Measurements from ENCODE around the gene TM2D3. TPM values are rescaled to one million over a fixed set of nuclear protein-coding genes. Genes with fewer than 3 reads are reported as not detected.

The TM2D3 gene
- total RNA-seq, 1 donor from 2014 or later = 51.2 TPM

- H3K27ac Mint-ChIP-seq = no peak overlapping the region
- no peak for TF ChIP-seq CTCF (IDR thresholded peaks at IDR 0.05; ENCODE audit: unreplicated experiment)
These were observed 10.3 kb downstream of the TM2D3 start for GRCh38 chr15:101641894-101642293.

GRCh38 chr15:101641129-101641764 lies 10.9 kb downstream of the TM2D3 start:
- peak; percentile 48 to 80 for DNase-seq (ENCODE audit: low spot score in 2 of 2, unreplicated experiment in 2 of 2)
- Mint-ChIP-seq H3K9me3 (no peaks in the 10 kb centered on the region), H3K27ac (no peak overlapping the region), H3K36me3 (peaks cover 39% of the 10 kb centered on the region), H3K4me3 (no peak overlapping the region), H3K4me1 (no peaks in the 10 kb centered on the region), H3K27me3 (ENCODE audit: low read depth) (no peaks in the 10 kb centered on the region)
- TF ChIP-seq CTCF (IDR thresholded peaks at IDR 0.05; ENCODE audit: unreplicated experiment) = peak; percentile 96

More at GRCh38 chr15:101641894-101642293, 10.3 kb downstream of the TM2D3 start:
- DNase-seq (ENCODE audit: low spot score in 2 of 2, unreplicated experiment in 2 of 2) = no peak
- H3K36me3 Mint-ChIP-seq = peaks cover 39% of the 10 kb centered on the region
- no peak overlapping the region for H3K4me3 Mint-ChIP-seq
- H3K9me3 Mint-ChIP-seq = no peaks in the 10 kb centered on the region
- no peaks in the 10 kb centered on the region for H3K4me1 Mint-ChIP-seq
- no peaks in the 10 kb centered on the region for H3K27me3 Mint-ChIP-seq (ENCODE audit: low read depth)

- no peak for DNase-seq (ENCODE audit: low spot score in 2 of 2, unreplicated experiment in 2 of 2)
- no peaks in the 10 kb centered on the region for H3K4me1 Mint-ChIP-seq
- no peaks in the 10 kb centered on the region for H3K9me3 Mint-ChIP-seq
- TF ChIP-seq CTCF (IDR thresholded peaks at IDR 0.05; ENCODE audit: unreplicated experiment) = no peak
- peaks cover 27% of the 10 kb centered on the region for H3K36me3 Mint-ChIP-seq
- H3K4me3 Mint-ChIP-seq = no peak overlapping the region
- no peak overlapping the region for H3K27ac Mint-ChIP-seq
- H3K27me3 Mint-ChIP-seq (ENCODE audit: low read depth) = no peaks in the 10 kb centered on the region
These were observed 12.5 kb downstream of the TM2D3 start for GRCh38 chr15:101639667-101640066.

- no peak overlapping the region for H3K27ac Mint-ChIP-seq
- H3K27me3 Mint-ChIP-seq (ENCODE audit: low read depth) = no peaks in the 10 kb centered on the region
These were observed 14.3 kb downstream of the TM2D3 start for GRCh38 chr15:101637919-101638318.

GRCh38 chr15:101637516-101637915 lies 14.7 kb downstream of the TM2D3 start:
- no peak for DNase-seq (ENCODE audit: low spot score in 2 of 2, unreplicated experiment in 2 of 2)
- no peak for TF ChIP-seq CTCF (IDR thresholded peaks at IDR 0.05; ENCODE audit: unreplicated experiment)
- no peak overlapping the region for H3K4me3 Mint-ChIP-seq
- H3K9me3 Mint-ChIP-seq = no peaks in the 10 kb centered on the region
- H3K36me3 Mint-ChIP-seq = peaks cover 20% of the 10 kb centered on the region
- no peak overlapping the region for H3K27ac Mint-ChIP-seq
- H3K27me3 Mint-ChIP-seq (ENCODE audit: low read depth) = no peaks in the 10 kb centered on the region
- no peaks in the 10 kb centered on the region for H3K4me1 Mint-ChIP-seq

More at GRCh38 chr15:101637919-101638318, 14.3 kb downstream of the TM2D3 start:
- no peak overlapping the region for H3K4me3 Mint-ChIP-seq
- peaks cover 21% of the 10 kb centered on the region for H3K36me3 Mint-ChIP-seq
- H3K4me1 Mint-ChIP-seq = no peaks in the 10 kb centered on the region
- DNase-seq (ENCODE audit: low spot score in 2 of 2, unreplicated experiment in 2 of 2) = no peak
- H3K9me3 Mint-ChIP-seq = no peaks in the 10 kb centered on the region
- no peak for TF ChIP-seq CTCF (IDR thresholded peaks at IDR 0.05; ENCODE audit: unreplicated experiment)
